Esophagus mucosa (tissue), 1 donor: ENCODE data around the gene REELD1. TPM values are rescaled to one million over a fixed set of nuclear protein-coding genes. Genes with fewer than 3 reads are reported as not detected.

ENCODE experiments used
- ATAC-seq: fragments of 200-7000 bp; cut with Tn5 transposase; one replicate; pipeline ENCODE4 v1.9.1; 2020
- total RNA-seq: library from RNA; stranded (reverse); gene quantifications from one replicate; pipeline ENCODE4 v1.2.4, GENCODE V29; 2023
- donor health status: DM: yes; HTN: yes; CAD: no.

Gene REELD1
- total RNA-seq, result not detected

GRCh38 chr4:146214238-146214637, at the start of gene REELD1:
REELD1 (plus strand) TSS chr4:146214538; CDS start chr4:146216953, 2,415 bp downstream.
- no peak for ATAC-seq

DNA sequence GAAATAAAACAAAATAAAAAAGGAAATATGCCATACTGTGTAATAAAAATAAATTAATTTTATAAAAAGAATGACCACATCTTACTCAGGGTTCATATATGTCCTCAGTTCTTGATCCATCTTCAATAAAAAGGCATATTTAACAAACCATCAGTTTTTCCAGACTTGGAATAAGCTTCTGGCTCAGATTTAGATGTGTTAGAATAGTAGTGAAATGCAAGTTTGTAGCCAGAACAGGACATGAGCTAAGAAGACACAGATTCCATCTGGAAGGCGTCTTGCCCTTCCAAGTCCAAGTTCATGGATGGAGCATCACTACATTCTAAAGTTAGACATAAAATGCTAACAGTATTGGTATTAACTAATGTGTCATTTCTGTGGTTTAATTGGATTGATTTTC, 49.1 kb upstream of the REELD1 start:
- no peak for ATAC-seq

- peak; percentile 59 for ATAC-seq
Measured at GRCh38 chr4:146165840-146166239, 48.5 kb upstream of the REELD1 start.

DNA sequence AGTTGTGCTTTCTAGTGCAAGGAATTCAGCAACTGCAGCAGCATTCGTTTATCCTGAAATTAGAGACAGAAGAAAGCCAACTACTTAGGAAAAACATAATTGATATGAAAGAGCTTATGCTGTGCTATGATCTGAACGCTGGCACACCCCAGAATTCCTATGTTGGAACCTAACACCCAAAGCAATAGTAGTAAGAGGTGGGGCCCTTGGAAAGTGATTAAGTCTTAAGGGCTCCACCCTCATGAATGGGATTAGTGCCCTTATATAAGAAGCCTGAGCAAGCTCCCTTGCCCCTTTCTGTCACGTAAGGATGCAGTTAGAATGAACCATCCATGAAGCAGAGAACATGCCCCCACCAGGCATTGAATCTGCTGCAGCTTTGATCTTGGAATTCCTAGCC, 44.2 kb upstream of the REELD1 start:
- no peak for ATAC-seq

- ATAC-seq, result peak; percentile 96
Measured at GRCh38 chr4:146175541-146176453, 38.5 kb upstream of the REELD1 start, which contains the start of gene LSM6. LSM6 (plus strand) TSS chr4:146175718; CDS start chr4:146182922, 7,204 bp downstream.

DNA sequence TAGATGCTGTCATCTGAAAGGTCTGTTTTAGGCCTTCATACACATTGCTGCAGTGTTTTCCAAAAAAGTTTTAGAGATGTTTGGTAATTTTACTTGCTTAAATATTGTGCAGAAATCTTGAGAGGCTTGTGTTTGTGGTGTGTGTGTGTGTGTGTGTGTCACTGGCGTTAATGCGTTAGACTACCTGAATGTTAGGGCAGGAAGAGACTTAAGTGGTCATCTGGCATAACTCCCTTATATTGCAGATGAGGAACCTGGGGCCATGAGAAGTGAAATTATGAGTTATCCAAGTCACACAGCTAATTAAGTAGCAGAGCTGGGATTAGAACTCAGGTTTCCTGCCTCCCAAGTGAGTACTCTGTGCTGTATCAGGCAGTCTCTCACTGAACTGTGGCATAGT, 37.4 kb upstream of the REELD1 start:
- no peak for ATAC-seq

DNA sequence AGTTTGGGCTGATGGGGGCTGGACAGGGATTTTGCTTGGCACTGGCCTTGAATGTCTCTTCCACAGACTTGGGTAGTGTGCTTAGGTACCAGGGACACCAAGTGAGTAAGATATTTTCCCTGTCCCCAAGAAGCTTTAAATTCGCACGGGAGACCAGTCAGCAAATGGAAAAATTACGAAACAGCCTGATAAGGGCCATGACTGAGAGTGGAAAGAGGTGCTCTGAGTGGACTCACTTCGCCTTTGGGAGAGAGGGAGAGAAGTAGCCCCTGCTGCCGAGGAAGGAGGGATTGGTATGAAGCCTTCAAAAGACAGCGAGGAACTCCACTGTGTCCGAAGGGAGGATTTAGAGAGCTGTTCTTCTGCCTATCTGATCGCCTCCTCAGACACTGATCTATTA, 36.2 kb upstream of the REELD1 start:
- ATAC-seq, result no peak

DNA sequence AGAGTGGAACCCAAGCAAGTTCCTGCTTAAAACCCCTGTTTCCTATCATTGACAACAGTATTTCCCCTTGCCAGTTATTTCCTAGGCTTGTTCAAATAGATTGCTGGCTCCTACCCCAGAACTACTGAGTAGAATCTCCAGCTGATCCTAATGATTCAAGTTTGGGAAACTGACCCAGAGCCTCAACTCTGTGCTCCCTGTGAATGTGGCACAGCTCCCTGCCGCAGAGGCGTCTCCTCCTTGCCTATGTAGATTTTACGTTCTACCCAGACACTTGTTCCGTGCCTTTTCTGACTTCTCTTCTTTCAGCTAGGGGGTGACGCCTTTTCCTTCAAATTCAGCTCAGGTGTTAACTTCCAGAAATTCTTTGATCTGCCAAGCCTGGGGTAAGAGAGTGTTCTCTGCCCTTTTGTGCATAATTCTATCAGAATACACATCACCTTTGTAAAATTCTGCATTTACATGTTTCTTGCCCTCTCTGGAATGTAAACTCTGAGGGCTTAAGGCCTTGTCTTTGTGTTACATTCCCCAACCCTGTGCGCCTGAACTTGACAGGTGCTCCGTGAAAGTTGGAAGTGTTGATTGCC, 34.5 kb upstream of the REELD1 start:
- no peak for ATAC-seq

- ATAC-seq, result no peak
Measured at GRCh38 chr4:146182443-146182842, 31.9 kb upstream of the REELD1 start.

DNA sequence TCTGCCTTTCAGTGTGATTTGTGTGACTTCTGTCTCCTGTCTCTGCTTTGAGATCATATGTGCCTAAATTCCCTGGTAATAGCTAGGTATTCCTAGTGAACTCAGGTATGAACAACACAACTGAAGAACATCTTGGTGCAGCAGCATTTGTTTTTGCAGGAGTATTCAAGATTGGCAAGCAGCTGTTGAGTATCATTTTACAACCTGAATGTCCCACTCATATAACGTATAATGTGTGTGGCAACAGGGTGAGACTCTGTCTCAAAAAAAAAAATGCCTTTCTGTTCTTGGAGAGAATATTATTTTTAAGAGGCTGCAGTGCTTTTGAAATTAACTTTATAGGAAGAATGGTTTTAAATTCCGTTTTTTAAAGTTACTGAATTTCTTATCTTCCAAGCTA, 31.1 kb upstream of the REELD1 start:
- no peak for ATAC-seq

- ATAC-seq, result no peak
Measured at GRCh38 chr4:146186041-146186440, 28.3 kb upstream of the REELD1 start.

DNA sequence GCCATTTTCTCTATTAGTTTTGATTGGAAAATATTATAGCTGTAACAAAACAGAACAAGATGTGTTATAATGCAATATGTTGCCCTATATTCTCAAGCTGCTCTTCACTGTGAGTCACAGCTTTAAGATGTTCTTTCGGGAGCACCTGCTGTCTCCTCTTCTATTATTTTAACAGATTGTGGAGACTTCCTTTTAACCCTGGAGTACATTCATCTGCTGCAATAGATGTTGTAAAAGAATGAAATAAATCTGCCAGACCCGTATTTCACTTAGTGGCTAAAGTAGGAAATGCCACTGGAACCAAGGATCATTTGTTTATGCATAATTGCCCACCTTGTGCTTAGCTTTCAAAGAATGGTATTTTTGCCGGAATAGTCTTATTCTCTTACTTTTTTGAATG, 27.7 kb upstream of the REELD1 start:
- ATAC-seq, result no peak

GRCh38 chr4:146190456-146190855, 23.9 kb upstream of the REELD1 start:
- no peak for ATAC-seq

GRCh38 chr4:146191766-146192458, 22.4 kb upstream of the REELD1 start:
- ATAC-seq, result no peak

DNA sequence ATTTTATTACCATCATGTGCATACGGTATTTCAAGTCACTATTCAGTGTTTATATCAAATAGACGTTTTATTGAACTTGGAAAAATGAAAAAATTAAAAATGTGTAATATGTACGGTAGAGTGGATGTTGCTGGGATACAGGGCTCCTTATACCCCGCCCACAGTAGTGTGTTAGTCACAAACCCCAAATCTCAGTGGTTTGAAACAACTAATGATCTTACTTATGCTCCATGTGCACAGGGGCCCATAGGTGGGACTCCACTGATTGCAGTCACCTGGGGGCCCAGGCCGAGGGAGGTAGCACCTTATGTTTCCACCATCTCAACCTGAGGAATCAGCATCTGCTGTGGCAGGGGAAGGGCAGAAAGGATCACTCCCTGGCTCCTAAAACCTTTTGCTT, 20.7 kb upstream of the REELD1 start:
- ATAC-seq, result no peak

DNA sequence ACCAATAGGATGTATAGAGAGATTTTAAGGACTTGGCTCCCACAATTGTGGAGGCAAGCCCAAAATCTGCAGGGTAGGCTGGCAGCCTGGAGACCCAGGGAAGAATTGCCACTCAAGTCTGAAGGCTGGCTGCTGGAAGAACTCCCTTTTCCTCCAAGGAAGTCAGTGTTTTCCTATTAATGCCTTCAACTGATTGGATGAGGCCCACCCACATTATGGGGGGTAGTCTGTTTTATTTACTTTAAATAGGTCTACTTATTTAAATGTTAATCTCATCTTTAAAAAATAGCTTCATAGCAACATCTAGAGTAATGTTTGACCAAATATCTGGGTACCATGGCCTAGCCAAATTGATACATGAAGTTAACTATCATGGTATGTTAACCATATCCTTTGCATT, 20.1 kb upstream of the REELD1 start:
- no peak for ATAC-seq

- ATAC-seq, result no peak
Measured at GRCh38 chr4:146202665-146203064, 11.7 kb upstream of the REELD1 start.

- no peak for ATAC-seq
Measured at GRCh38 chr4:146207410-146207809, 6.9 kb upstream of the REELD1 start.

GRCh38 chr4:146210890-146211289, 3.4 kb upstream of the REELD1 start:
- ATAC-seq, result no peak

GRCh38 chr4:146211440-146211839, 2.9 kb upstream of the REELD1 start:
- no peak for ATAC-seq

DNA sequence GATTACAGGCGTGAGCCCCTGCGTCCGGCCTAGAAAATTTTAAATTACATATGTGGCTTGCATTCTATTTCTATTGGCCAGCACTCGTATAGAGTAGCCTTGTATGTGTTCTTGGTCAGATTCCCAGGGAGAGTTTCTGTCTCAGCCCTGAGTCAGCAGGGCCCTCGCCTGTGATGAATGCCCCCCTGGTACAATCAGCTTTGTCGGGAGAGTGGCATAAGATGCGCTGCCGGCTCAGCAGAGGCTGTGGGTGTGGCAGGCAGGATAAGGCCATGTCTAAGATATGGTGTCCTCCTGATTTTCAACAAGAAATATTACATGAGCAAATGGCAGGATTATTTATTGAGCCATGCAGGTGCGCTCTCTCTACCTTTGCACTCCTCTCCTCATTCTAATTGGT, 1.6 kb upstream of the REELD1 start:
- ATAC-seq, result no peak

DNA sequence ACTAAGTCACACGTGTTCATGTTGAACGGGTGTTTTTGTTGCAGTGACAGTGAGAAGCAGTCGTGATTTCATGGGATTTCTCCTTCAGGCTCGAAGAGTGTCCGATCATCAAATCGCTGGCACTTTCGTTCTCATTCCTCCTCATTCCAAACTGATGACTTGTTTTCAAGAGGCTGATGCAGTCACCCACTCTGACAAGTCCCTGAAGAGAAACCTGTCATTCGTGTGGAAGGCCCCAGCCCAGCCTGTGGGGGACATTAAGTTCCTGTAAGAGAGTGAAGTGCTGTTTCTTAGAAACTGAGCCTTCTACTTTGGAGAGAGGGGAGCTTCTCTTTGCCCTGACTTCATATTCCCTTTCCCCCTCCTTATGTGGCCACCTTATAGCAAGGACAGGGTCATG, 8.0 kb downstream of the REELD1 start:
- no peak for ATAC-seq

- no peak for ATAC-seq
Measured at GRCh38 chr4:146224326-146224966, 10.1 kb downstream of the REELD1 start.
